AML-193 (cell line): ENCODE data around the gene MRPS17.
"Not testable (repeated sequence)": the region's sequence is repeated elsewhere in the genome, so short reads cannot be mapped to it uniquely, and the experiment has no call there.

Source experiments
- DNase-seq, 2 experiments: peaks; one replicate each; lab custom pipeline; 2025; lab: John Stamatoyannopoulos, UW

Gene MRPS17

DNA sequence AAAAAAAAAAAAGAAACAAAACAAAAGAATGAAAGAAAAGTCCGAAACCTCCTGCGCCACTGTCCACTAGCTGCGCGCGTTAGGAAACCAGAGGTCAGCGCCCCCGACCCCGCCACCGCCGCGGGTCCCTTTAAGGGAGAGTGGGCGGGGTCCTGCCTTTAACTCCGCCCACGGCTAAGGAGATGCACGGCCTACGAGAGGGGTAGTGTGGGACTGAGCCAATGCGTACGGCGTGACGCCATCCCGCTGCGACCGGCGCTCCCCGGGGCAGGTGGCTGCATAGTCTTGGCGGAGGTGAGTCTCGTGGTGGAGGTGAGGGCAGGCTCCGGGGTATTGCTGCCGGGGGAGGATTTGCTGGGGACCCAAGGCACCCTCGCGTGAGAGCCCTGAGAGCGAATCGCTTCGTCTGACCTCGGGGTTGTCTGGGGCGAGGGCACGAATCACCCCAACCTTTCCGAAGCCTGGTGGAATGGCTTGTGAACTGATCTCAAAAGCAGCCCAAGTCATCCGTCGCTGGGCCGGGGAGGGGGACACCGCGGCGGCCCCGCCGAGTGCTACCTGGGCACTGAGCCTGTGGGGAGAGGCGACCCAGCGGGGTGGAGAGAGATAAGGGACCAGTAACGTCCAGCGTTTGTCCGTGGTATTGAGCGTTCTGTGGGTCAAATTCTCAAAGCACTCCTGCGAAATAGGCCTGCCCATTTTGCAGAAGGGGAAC, at the start of gene MRPS17:
MRPS17 (plus strand) TSS at position 241 of the 715 bp plus-strand sequence. CDS start 1,319 bp downstream, outside the sequence.
- peak; percentile 78 to 82 for DNase-seq

DNA sequence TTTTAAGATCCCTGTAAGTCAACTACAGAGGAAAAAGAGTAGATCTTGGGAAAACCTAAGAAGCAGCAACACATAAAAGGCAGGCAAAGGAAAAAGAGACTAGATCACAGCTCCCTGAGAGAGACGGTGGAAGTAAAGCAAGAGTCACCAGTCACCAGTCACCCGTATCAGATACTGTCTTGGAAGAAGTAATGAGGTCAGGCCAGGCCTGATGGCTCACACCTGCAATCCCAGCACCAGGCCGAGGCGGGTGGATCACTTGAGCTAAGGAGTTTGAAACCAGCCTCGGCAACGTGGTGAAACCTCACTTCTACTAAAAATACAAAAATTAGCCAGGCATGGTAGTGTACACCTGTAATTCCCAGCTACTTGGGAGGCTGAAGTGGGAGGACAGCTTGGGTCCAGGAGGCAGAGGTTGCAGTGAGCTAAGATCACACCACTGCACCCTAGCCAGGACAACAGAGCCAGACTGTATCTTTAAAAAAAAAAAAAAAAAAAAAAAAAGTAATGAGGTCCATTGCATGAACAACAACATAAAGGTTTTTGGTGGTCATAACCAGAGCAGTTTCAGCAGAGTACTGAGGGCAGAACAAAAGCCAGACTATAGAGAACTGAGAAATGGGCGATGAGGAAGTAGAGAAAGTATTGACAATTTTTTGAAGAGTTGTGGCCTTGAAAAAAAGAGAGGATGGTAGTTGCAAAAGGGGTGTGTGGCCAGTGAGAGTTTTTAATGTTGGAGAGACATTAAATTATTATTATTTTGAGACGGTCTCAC, 47.5 kb upstream of the MRPS17 start:
- no peak for DNase-seq

DNA sequence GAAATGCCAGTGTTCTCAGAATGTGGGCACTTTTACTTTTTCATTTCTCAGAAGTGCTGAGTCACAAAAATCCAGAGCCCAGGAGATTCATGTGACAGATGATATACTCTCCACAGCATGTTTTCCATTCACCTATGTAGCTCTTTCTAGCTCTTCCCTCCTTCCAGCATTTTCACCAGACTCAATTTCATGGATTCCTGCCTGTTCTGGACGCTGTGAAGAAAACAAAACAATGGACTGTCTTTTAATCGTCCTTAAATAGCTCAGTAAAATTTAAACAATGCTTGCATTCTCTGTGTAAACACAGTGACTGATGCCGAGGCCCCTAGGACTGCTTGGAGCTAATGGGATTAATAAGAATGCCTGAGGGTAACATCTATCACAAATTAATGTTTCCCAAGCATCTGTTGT, 38.9 kb upstream of the MRPS17 start:
- no peak for DNase-seq

DNA sequence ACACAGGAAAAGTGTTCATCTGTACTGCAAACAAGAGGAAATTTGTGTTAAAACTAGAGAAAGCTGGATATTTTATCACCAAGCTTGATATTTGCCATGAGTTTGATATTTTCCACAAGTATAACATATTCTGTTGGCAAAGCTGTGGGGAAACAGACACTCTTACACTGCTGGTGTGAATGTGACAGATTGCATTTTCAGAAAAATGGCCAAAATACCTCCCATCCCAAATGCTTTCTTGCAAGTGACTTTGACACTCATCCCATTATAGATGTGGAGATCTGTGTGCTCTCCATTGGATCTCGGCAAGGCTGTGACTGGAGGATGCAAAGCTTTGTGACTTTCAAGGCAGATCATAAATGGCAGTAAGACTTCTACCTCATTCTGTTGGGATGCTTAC, 33.9 kb upstream of the MRPS17 start:
- no peak for DNase-seq

DNA sequence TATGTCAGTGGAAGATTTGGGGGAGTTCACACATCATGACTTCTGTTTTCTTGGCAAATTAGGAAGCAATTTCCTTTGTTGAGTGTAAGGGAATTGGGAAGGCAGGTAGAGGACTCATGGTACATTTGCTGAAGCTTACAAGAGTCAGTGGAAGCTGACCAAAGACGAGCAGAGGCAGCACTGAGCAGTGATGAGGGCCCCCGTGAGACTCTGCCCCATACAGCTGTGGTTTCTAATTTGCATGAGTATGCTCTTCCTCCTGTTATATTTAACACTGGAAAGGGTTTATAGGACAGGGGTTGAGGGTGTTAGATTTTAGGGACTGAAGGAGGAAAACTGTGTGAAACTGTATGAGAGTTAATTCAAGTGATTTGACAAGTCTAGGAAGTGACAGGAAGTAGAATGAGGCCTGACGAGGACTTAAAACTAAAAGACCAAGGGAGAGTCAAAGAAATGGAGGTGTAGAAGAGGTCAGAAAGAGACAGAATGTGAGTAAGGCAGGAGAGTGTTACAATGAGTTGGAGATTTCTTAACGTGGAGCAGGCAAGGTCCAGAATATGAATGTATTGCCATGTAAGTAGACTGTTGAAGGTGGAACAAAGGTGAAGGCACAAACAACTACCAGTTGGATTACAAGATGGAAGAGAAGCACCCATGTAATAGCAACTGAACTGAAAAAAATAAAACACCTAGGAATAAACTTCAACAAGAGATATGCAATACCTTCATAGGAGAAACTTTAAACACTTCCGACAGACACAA, 23.5 kb upstream of the MRPS17 start:
- no peak for DNase-seq

DNA sequence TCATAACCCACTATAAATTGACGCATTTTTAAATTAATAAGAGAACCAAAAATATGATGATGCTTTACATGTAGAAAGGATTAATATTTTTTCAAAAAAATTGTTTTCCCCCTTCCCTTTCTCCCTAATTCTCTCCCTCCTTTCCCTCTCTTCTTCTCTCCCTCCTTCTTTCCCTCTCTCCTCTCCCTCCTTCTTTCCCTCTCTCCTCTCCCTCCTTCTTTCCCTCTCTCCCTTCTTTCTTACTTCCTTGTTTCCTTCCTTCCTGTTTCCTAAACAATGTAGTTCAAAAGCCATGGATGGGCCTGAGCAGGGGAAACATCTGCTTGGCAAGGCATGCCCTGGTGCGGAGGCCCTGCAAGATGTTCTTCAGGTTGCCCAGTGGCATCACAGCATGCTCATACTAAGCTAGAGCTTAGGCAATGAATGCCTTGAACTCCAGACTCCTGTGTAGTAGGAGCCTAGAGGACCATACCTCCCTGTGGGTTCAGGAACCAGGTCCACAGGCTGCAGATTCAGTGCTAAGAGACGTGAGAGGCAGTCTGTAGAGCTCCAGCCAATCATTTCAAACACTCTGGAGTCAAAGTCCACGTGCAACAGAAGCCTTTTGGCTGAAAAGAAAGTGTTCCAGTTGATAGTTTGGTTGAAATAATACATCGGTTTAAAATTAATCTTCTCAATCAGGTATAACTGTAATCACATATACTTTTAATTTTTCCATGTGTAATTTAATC, 20.1 kb upstream of the MRPS17 start:
- DNase-seq: no peak

DNA sequence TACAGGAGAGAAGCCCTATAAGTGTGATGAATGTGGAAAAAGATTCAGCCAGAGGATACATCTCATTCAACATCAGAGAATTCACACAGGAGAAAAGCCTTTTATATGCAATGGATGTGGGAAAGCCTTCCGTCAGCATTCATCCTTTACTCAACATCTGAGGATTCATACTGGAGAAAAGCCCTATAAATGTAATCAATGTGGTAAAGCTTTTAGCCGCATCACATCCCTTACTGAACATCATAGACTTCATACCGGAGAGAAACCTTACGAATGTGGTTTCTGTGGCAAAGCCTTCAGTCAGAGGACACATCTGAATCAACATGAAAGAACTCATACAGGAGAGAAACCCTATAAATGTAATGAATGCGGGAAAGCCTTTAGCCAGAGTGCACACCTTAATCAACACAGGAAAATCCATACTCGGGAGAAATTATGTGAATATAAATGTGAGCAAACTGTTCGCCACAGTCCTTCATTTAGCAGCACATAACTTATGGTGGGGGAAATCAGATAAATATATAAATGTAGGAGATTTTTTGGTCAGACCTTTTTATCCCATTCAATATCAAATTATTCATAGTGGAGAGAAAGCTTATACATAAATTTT, 12.1 kb upstream of the MRPS17 start:
- no peak for DNase-seq

DNA sequence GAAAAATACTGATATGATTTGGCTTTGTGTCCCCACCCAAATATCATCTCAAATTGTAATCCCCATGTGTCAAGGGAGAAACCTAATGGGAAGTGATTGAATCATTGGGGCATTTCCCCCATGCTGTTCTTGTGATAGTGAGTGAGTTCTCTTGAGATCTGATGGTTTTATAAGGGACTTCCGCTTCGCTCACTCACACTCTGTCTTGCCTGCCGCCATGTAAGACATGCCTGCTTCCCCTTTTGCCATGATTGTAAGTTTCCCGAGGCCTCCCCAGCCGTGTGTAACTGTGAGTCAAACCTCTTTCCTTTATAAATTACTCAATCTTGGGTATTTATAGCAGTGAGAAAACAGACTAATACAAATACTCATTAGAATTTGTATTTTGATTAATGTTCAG, 5.1 kb upstream of the MRPS17 start:
- no peak for DNase-seq

DNA sequence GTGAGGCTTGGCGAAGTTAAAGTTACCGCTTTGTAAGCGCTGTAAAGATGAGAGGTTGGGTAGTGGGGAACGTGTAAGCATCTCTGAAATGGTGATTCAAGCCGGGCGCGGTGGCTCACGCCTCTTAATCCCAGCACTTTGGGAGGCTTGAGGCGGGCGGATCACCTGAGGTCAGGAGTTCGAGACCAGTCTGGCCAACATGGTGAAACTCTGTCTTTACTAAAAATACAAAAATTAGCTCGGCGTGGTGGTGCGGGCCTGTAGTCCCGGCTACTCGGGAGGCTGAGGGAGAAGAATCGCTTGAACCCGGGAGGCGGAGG, 635 bp downstream of the MRPS17 start:
- DNase-seq: not testable (repeated sequence)

DNA sequence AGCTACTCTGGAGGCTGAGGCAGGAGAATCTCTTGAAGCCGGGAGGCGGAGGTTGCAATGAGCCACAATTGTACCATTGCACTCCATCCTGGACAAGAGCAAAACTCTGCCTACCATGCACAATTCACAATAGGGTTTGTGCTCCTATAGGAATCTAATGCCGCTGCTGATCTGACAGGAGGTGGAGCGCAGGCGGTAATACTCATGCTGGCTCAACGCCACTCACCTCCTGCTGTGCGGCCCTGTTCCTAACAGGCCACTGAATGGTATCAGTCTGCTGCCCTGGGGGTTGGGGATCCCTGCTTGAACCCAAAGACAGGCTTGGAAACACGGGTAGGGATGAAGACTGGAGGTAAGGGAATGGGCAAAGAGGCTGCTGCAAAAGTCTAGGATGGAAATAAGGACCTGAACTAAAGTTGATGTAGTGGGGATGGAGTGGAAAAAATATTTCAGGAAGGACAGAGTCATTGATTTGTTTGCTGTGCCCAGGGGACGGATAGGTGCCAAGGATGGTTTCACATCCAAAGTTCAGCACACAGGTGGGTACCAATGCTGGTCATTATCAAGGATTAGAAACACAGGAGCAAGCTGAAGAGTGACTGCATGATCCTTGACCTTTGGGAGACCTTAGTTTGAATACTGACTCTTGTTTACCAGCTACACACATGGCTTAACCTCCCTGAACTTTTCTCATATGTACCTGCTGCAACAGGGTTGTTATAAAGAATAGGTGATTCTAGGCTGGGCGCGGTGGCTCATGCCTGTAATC, 2.2 kb downstream of the MRPS17 start:
- no peak for DNase-seq

DNA sequence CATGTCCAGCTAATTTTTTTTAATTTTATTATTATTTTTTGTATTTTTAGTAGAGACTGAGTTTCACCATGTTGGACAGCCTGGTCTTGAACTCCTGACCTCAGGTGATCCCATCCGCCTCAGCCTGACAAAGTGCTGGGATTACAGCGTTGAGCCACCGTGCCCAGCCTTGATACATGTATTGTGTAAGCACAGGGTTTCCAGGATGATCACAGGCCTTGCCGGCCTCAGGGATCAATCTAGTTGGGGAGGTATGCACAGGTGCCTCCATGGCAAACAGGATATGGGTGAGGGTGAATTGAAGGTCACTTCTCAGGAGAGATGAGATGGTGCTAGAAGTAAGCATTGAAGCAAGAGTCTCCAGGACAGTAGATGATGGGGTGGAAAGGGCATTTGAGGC, 5.5 kb downstream of the MRPS17 start:
- no peak for DNase-seq

DNA sequence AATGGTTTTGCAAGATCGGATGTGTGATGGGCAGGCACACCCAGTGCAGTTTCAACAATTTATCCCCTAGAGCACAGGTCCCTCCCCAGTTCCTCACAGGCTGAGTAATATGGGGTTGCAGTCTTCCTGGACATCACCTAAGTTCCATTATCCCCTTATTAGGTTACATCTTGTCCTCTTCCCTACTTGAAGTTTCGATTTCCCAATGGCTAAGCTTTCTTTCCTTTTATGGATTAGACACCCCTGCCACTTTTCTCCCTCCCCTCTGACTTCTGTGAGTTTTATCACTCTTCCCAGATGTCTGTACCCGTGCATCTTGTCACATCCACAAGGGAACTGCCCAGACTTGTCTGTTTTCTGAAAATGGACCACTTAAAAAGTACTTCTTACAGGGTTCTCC, 10.3 kb downstream of the MRPS17 start:
- DNase-seq: no peak

DNA sequence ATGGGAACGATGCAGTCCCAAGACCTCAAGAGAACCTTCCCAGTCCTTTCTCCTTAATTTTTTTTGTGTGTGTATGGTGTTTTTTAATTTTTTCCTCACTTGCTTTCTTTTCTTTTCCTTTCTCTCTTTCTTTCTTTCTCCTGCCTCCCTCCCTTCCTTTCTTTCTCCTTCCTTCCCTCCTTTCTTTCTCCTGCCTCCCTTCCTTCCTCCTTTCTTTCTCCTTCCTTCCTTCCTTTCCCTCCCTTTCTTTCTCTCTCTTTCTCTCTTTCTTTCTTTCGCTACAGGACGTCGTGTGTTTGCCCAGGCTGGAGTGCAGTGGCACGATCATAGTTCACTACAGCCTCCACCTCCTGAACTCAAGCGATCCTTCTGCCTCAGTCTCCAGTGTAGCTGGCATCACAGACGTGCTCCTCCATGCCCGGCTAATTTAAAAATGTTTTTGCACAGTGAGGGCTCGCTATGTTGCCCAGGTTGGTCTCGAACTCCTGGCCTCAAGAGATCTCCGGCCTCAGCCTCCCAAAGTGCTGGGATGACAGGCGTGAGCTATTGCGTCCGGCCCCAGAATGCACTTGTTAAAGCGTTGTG, 12.0 kb downstream of the MRPS17 start:
- no peak for DNase-seq

DNA sequence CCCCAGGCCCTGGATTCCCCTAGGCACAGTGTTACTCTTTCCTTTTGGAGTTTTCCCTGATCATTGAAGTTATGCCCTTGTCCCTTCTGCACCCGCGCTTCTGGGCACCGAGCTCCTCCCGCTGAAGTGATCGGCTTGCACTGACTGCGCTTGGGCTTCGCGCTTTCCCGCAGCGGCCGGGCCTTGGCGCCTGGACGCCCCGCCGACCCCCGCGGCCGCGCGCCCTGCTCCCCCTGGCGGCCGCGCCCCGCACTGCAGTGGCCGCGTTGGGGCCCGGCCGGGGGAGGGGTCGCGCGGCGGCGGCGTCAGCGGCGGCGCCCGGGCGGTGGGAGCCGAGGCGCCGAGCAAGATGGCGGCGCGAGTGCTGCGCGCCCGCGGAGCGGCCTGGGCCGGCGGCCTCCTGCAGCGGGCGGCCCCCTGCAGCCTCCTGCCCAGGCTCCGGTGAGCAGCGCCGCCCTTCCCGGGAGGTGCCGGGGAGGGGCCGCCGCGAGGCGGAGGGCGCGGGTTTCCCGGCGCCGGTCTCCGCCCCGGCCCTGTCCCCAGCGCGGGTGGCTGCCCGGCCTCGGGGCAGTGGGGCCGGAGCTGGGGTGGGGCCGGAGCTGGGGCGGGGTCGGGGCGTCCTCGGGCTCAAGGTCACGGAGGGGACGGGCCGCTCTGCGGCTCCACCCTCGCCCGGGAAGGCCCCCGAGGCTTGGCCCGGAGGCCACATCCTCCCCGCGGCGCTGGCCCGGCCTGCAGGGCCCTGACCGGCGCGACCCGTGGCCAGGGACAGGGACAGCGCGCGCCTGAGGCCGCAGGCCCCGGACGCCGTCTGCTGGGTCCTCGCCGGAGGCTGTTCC, 12.8 kb downstream of the MRPS17 start, which contains the start of gene NIPSNAP2:
NIPSNAP2 (plus strand) TSS at position 325 of the 839 bp plus-strand sequence; CDS start at position 350, 25 bp downstream.
- peak; percentile 61 to 73 for DNase-seq

DNA sequence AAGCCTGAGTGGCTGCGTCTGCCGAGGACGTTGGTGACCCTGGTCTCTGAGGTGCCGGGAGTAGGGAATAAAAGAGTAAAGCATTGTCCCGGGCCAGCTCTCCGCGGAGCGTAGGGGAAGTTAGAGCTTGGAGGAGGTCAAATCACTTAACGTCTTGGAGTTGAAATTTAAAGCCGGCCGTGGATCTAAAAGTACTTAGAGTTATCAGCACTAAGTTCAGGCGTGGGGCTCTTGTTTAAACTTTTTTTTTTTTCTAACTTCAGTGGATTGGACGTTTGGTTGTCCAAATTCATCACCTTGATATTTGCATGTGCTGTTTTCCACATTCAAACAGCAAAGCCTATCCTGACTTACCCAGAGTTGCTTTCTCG, 13.4 kb downstream of the MRPS17 start:
- peak; percentile 61 to 73 for DNase-seq

DNA sequence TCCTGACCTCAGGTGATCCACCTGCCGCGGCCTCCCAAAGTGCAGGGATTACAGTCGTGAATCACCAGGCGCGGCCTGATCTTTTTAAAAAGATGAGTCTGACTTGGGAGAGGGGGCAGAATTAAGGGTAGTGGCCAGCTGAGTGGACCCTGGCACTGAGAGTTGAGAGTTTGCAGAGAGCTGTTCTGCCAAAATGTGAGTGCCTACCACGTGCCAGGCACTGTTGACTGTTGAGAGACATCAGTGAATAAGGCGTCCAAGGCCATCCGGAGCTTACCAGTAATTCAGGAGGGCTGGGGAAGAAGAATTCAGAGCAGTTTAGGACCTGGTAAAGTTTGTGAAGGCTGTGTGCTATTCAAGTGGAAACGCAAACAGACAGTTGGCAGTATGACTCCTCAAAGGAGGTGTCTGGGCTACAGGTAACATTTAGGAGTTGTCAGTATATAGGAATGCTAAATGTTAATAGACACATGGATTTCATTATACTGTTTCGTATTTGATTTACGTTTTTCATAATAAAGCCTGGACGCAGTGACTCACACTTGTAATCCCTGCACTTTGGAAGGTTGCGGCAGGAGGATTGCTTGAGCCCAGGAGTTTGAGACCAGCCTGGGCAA, 14.2 kb downstream of the MRPS17 start:
- no peak for DNase-seq

DNA sequence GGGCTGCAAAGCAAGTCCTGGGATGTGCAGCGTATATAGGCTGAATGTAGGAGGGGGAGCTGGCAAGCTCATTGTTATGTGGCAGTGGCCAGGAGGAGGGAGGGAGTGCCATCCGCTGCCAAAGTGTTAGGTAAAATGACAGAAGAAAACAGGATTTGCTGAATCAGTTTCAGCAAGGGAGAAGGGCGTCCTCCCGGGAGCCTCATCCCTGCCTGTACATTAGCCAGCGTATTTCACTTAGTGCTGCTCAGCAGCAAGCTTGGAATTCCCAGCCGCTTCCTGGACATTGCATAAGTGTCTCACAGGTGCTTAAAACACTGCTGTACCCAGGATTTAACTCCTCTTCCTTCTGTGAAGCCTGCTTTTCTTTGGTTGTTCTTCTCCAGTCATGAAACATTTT, 15.2 kb downstream of the MRPS17 start:
- DNase-seq: no peak

DNA sequence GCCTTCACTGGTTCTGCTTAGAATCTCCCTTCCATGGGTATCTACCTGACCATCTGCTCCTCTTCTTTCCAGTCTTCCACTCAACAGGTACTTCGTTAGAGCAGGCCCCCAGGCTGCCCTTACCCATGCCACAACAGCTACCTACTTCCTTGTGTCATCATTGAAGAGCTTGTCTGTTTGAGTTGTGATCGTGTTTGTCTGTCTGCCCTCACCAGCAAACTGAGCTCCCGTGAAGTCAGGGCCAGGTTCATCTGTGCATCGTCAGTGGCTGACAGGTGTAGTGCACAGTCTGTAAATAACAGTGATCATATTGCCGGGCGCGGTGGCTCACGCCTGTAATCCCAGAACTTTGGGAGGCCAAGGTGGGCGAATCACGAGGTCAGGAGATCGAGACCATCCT, 17.7 kb downstream of the MRPS17 start:
- no peak for DNase-seq

DNA sequence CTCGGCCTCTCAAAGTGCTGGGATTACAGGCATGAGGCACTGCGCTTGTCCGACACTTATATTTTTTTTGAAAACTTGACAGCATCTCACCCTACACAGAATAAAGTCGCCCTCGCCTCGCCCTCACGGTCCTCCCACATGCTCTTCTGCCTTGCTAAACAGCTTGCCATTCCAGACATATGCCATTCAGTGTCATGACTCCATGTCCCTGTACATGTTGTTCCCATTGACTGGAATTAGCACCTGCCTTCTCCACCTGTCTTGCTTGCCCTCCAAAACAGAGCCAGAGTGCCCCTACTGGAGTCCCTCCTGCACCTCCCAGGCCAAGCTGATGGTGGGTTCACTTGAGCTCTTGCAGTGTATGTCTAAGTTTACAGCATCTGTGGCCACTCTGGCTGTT, 18.9 kb downstream of the MRPS17 start:
- DNase-seq: no peak
